Measurements from ENCODE around the gene TRAPPC10. TPM values are rescaled to one million over a fixed set of nuclear protein-coding genes. Genes with fewer than 3 reads are reported as not detected.
"Not testable (repeated sequence)": the region's sequence is repeated elsewhere in the genome, so short reads cannot be mapped to it uniquely, and the experiment has no call there.

The TRAPPC10 gene
- total and polyA plus RNA-seq, 7 donors: 8.4 to 27.3 (median 19.6) TPM

GRCh38 chr21:44107026-44107501 lies 95.0 kb downstream of the TRAPPC10 start, which contains the start of gene PWP2:
Gene PWP2, plus strand, starts transcription at chr21:44107399. Its CDS starts 18 bp downstream, at chr21:44107417.
- DNase-seq: peak; percentile 65
- intact Hi-C loops (cut with DNase I): not testable (repeated sequence)

GRCh38 chr21:44107589-44107988 lies 95.5 kb downstream of the TRAPPC10 start:
- H3K27me3 ChIP-seq; H3K4me1 ChIP-seq; intact Hi-C loops (cut with DNase I); H3K9me3 ChIP-seq; H3K36me3 ChIP-seq; DNase-seq: not testable (repeated sequence)
- Histone ChIP-seq H3K4me3 (peak overlapping the region; percentile 35 to 46 (median 43)), H3K27ac (peak overlapping the region in 2 of 4 donors; percentile 49 to 71)
- WGBS, 2 donors: 1% methylated on average over 6 of the region's 31 CpGs; no CpG with 5 or more reads in 1 of the 2 donors

More at GRCh38 chr21:44107026-44107501, 95.0 kb downstream of the TRAPPC10 start, which contains the start of gene PWP2:
- not testable (repeated sequence) for H3K9me3 ChIP-seq, H3K36me3 ChIP-seq, H3K4me1 ChIP-seq, H3K27me3 ChIP-seq
- peak in 1 of 4 donors; percentile 19 for TF ChIP-seq POLR2AphosphoS5 (IDR thresholded peaks at IDR 0.05)
- H3K27ac ChIP-seq: peak within 1 kb of the TSS in 2 of 4 donors; percentile 49 to 71
- WGBS, 2 donors: 0 to 1% methylated on average over 26 to 47 of the region's 66 CpGs
- H3K4me3 ChIP-seq: peak within 1 kb of the TSS; percentile 35 to 46 (median 43)

DNA sequence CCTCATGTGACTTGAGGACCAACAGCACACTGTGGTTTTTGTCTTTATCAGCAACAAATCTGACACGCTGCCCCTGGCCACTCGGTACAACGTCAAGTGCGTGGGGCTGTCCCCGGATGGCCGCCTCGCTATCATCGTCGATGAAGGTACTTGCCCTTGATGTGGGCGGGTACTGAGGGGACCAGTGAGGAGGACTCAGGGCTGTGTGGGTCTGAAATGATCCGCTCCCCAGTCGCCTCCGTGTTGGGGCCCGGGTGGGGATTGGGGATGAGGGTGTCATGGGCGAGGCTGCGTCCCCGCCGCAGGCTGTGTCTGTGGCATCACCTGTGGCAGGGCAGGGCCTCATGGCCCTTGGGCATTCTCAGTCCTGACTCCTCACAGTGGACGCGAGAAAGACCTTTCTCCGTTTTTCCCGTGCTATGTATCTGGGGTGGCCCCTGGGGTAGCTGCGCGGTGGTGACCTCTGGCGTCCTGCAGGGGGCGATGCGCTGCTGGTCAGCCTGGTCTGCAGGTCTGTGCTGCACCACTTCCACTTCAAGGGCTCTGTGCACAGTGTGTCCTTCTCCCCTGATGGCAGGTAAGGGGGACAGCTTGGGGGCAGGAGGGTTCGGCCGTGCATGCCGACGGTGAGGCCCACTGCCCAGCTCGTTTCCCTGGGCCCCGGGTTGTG lies 101.7 kb downstream of the TRAPPC10 start:
- intact Hi-C loops (cut with DNase I); H3K27ac ChIP-seq; H3K27me3 ChIP-seq; DNase-seq; H3K4me1 ChIP-seq; H3K4me3 ChIP-seq; H3K9me3 ChIP-seq; H3K36me3 ChIP-seq: not testable (repeated sequence)
- 83% methylated on average over 9 of the region's 33 CpGs; no CpG with 5 or more reads in 1 of the 2 donors for WGBS, 2 donors

GRCh38 chr21:44122131-44122530 lies 110.0 kb downstream of the TRAPPC10 start:
- H3K36me3 ChIP-seq; H3K4me1 ChIP-seq; H3K4me3 ChIP-seq; H3K27ac ChIP-seq; H3K9me3 ChIP-seq; H3K27me3 ChIP-seq; DNase-seq; intact Hi-C loops (cut with DNase I): not testable (repeated sequence)
- no CpG with 5 or more reads among the region's 10 CpGs for WGBS, 2 donors

- H3K27ac ChIP-seq; H3K4me1 ChIP-seq; H3K36me3 ChIP-seq; H3K27me3 ChIP-seq; H3K9me3 ChIP-seq; DNase-seq; intact Hi-C loops (cut with DNase I); H3K4me3 ChIP-seq: not testable (repeated sequence)
- WGBS, 2 donors: no CpG with 5 or more reads among the region's 19 CpGs
Measured at GRCh38 chr21:44127827-44128226, 115.7 kb downstream of the TRAPPC10 start.

- intact Hi-C loops (cut with DNase I): not testable (repeated sequence)
Measured at GRCh38 chr21:44133715-44134057, 121.6 kb downstream of the TRAPPC10 start.

GRCh38 chr21:44134732-44135131 lies 122.6 kb downstream of the TRAPPC10 start:
- H3K9me3 ChIP-seq; intact Hi-C loops (cut with DNase I); H3K4me1 ChIP-seq; DNase-seq; H3K27ac ChIP-seq; H3K36me3 ChIP-seq; H3K4me3 ChIP-seq; H3K27me3 ChIP-seq: not testable (repeated sequence)
- no CpG with 5 or more reads among the region's 8 CpGs for WGBS, 2 donors

More at GRCh38 chr21:44133715-44134057, 121.6 kb downstream of the TRAPPC10 start:
- Histone ChIP-seq H3K27ac (peak overlapping the region in 1 of 4 donors; percentile 66), H3K4me3 (peak overlapping the region in 1 of 4 donors; percentile 46)
- not testable (repeated sequence) for DNase-seq, H3K36me3 ChIP-seq, H3K27me3 ChIP-seq, H3K4me1 ChIP-seq, H3K9me3 ChIP-seq
- 0% methylated on average over 5 of the region's 35 CpGs; no CpG with 5 or more reads in 1 of the 2 donors for WGBS, 2 donors

DNA sequence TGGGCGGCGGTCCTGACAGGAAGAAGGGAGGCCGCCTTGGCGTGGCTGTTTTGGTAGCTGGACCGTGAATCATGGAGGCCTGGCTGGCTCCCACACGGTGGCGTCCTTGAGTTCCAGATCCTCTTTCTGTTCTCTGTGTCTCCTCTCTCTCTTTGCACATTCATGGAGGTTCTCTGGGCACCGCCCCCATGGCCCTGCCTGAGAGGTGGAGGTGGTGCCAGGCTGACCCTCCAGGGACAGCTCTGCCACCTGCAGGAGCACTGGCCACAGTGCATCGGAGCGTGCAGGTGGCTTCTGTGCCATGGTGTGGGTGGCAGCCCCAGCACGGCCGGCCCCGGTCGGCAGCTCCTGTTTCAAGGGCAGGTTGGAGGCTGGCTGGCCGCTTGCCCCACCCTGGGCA lies 125.9 kb downstream of the TRAPPC10 start:
- H3K27ac ChIP-seq; H3K4me3 ChIP-seq; DNase-seq; intact Hi-C loops (cut with DNase I); H3K36me3 ChIP-seq; H3K4me1 ChIP-seq; H3K27me3 ChIP-seq; H3K9me3 ChIP-seq: not testable (repeated sequence)
- WGBS, 2 donors: 46% methylated on average over 6 of the region's 15 CpGs; no CpG with 5 or more reads in 1 of the 2 donors

GRCh38 chr21:44139787-44140551 lies 127.9 kb downstream of the TRAPPC10 start:
- peak; percentile 6 for DNase-seq
- H3K36me3 ChIP-seq; intact Hi-C loops (cut with DNase I); H3K4me3 ChIP-seq; H3K27me3 ChIP-seq; H3K9me3 ChIP-seq; H3K4me1 ChIP-seq: not testable (repeated sequence)
- 50 to 80% methylated on average over 6 to 12 of the region's 30 CpGs for WGBS, 2 donors
- peak overlapping the region in 2 of 4 donors; percentile 31 to 42 for H3K27ac ChIP-seq

GRCh38 chr21:44140552-44140932 lies 128.4 kb downstream of the TRAPPC10 start:
- intact Hi-C loops (cut with DNase I); H3K36me3 ChIP-seq; DNase-seq; H3K4me1 ChIP-seq; H3K27ac ChIP-seq; H3K27me3 ChIP-seq; H3K9me3 ChIP-seq; H3K4me3 ChIP-seq: not testable (repeated sequence)
- WGBS, 2 donors: no CpG with 5 or more reads among the region's 18 CpGs

DNA sequence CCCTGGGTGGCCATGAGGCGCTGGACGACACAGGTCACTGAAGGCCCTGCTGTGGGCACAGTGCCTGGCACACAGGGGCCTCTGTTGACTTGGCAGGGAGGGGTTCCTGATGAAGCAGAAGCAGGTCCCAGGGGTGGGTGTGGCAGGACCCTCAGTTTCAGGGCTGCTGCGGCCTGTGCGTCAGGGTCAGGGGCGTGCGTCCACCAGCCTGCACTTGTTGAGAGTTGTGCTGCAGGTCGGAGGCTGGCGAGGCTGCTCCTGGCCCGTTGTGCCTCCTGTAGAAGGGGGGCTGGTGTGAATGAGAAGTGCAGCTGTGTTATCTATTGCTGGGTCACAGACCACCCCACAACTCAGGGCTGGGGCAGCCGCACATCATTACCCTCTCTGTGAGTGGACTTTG lies 130.4 kb downstream of the TRAPPC10 start:
- WGBS, 2 donors: 79% methylated on average over 9 of the region's 10 CpGs; no CpG with 5 or more reads in 1 of the 2 donors
- H3K4me1 ChIP-seq; H3K4me3 ChIP-seq; H3K36me3 ChIP-seq; H3K9me3 ChIP-seq; intact Hi-C loops (cut with DNase I); H3K27ac ChIP-seq; H3K27me3 ChIP-seq; DNase-seq: not testable (repeated sequence)

DNA sequence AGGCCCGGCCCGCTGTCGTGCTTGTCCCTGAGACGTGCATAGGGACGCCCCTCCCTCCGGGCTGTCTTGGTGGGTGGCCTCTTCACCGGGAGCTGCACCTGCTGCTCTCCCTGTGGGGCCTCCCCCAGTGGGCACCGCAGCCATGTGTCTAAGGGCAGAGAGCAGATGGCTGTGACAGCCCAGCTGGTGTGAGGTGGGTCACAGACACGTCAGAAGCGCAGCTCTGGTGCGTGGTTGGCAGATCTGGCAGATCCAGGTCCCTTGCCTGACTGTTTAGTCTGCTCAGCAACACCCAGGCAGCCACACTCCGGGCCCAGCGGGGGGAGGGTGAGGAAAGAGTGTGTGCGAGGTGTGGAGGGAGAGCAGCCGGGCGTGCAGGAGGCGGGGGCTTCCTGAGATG lies 131.3 kb downstream of the TRAPPC10 start:
- DNase-seq; H3K4me3 ChIP-seq; H3K36me3 ChIP-seq; H3K9me3 ChIP-seq; H3K4me1 ChIP-seq; H3K27ac ChIP-seq; intact Hi-C loops (cut with DNase I); H3K27me3 ChIP-seq: not testable (repeated sequence)
- 49% methylated on average over 4 of the region's 17 CpGs; no CpG with 5 or more reads in 1 of the 2 donors for WGBS, 2 donors
